ENCODE results near the gene TRPM3.

TRPM3 gene

DNA sequence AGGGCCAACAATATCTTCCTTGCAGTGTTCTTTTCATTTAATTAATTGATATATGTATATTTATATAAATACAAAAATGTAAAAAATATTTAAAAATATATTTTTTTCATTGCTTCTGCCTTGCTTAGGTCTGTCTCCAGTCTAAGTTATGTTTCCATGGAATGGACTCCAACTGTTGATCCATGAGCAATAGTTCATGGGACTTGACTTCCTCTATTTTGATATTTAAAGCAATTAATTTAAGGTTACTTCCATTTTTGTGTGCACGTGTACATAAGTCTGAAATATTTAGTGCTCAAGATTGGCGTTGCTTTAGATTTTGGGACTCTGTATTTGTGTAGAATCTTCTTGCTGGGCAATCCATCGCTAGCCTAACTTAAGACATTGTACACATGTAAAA lies 551.6 kb downstream of the TRPM3 start:
- no peak for DNase-seq

DNA sequence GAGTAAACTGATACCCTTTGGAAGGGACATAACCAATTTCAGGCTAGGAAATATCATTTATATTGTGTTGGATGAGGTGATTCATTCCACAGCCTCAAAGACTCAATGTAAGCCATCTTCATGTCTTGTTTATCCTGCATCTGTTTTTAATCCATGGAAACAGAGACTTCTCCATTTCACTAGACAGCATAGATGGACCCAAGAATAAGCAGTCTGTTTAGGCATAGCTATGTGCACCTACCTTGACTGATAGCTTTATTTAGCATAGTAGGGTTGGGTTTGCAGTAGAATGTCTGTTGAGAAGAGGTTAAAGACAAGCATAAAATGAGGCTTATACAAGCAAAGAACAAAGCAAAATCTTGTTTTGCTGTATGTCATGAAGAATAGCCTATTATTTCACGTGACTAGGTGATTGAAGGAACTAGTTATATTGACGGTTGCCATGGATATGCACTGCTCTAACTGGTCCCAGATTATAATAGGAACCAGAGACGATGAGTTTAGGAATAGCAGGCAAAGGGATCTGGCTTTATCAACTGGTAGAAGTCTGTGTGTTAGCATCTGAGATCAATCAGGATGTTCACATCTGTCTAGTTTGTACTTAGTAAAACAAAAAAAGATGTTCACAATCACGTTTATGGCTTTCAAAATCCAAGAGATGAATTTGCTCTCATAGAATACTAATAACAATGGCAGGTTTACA lies 552.2 kb downstream of the TRPM3 start:
- peak; percentile 39 for DNase-seq

DNA sequence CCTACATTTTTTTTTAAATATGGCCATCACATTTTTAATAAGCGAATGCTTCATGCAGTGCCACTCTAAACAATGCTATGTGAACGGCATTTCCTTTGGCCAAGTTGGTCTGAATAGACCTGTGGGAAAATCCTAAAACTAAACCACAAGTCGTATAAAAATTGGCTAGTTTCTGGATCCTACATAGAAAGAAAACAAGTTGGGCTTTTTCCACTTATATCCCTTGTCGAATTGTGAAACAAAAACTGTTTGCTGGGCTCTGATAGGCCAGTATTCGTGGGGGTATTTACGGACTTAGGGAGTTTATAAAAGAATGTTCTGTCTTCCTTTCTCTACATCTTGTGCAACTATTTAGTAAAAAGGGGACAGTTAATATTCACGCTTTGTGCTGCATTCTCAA lies 553.9 kb downstream of the TRPM3 start:
- peak; percentile 57 for DNase-seq

DNA sequence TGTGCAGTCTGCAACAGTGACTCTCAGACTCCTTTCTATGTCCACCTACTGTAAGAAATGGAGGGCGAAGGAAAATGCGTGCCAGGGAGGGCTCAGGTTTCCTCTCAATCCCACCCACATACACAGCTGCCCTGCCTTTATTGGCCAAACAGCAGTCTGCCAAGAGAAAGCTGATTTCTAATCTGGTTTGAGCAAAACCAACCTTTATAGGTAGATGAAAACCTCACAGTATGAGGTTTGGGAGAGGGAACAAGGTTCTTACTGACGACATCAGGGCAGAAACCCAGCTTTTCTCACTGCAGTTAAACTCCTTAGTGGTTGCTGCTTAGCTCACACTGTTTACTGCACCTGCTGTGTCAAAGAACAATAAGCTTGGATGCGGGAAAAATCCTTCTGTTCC lies 554.7 kb downstream of the TRPM3 start:
- DNase-seq = no peak

DNA sequence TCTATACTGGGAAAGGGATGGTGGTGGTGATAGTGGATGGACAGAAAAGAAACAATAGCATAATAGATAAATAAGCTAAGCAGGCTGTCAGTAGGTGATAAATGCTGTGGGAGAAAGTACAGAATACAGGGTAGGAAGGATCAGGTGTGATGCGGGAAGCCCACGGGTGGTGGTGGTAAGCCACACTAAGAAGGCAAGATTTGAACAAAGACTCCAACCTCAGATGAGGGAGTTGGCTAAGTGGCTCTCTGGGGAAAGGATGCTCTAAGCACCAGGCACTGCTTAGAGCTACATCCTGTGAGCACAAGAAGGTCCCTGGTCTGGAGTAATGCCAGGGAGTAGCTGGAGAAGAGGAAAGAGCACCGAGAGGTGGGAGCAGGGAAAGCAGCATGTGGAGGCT lies 555.4 kb downstream of the TRPM3 start:
- DNase-seq = no peak

DNA sequence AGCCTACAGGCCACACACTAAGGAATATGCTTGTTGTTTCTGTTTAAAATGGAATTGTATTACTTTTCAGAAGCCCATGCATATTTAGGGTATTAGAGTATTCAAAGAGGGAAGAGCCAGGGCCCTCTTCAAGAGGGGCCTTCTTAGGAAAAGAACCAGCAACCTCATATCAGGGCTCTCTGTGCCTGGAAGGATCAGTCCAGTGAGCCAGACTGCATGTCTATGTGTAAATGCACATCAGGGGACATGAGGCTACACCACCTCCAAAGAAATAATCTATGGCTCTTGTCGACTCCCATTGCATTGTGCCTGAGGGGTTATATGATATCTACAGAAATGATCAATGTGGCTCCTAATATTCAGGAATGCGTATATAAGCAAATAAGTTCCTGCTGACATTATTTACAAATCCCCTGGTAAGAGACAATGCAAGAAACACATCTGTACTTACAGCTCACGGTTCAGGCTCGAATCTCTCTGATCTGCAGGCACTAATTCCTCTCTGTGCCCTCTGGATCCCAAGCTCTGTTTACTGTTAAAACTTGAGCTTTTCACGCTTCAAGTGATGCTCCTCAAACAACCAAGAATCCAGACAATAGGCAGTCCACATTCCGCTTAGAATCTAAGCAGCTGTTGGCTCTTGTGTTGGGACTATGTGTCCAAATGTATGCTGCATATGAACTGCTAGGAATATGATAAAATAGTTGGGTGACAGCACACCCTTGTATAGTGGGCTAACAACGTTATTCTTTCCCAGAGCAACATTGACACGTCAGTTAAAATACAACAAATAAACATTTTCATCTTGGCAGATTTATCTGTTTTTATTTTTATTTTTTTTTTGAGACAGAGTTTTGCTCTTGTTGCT lies 556.7 kb downstream of the TRPM3 start:
- no peak for DNase-seq

DNA sequence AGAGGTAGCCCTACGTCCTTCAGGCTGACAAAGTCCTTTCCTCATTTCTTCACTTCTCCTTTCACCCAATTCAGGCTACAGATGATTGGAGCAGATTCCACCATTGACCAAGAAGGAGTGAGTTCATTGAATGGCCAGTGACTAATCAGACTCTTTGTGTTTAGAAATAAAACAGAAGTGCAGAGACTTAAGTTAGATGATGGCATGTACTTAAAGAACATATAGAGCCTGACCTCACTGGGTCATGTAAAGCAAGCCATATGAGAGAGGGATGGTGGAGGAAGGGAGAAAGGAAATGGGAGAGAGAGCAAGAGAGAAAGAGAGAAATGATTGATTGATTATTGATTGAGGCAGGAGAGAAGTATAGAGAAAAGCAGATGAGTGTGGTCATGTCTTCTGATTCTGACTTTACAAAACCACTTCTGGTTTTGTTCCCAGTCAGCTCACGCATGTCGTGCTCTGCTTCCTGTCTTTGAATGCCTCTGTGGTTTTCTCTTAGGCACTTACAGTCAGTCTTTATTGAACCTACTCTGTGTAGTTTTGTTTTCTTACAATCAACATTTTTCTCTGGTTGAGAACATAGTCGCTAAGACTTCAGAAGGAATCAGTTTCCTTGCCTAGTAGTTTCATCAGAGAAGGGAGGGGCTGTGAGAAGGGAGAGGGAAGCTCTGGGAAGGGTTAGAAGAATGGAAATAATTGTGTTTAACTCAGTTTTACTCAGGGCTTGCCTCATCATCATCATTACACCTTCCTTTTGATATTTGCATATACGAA lies 557.8 kb downstream of the TRPM3 start:
- DNase-seq = peak; percentile 83

DNA sequence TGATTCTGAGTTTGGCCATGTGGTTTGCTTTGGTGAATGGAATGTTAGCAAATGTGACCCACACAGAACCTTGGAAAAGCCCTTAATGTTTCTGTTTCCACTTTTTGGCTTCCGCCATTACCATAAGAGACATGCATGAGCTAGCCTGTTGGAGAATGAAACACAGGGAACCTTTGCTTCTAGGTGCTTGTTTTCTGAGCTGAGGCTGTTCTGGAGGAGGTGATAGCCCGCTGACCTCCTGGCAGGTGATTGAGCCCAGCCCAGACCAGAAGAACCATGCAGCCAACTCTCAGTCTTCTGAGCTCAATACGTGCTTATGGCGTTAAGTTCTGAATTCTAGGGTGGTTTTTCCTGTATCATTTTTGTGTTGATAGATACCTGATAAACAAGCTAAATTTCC lies 558.4 kb downstream of the TRPM3 start:
- no peak for DNase-seq

DNA sequence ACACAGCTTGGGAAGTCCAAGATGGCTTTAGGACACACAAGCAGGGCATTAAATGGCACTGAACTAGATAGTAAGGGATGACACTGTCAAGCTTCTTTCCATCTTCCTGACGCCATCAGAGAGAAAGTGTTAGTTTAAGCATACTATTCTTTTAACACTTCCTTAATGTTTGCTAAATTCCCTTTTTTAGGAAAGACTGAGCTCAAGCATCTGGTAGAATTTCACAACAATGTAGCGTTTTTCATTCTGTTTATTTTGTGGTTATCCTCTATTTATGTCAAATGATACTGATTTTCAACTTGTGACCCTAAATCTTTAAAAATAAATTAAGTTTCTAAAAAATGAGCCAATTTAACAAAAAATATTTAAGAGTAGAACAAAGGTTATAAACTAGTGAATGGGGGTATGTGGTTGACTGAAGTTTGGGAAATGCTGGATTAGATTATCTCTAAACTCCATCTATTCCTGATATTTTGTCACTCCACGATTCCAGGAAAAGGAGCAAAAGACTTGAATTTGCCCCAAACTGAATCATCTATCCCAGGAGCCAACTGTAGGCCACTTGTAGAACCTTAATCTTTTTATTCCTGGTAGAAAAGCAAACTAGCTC lies 559.5 kb downstream of the TRPM3 start:
- DNase-seq = peak; percentile 43

DNA sequence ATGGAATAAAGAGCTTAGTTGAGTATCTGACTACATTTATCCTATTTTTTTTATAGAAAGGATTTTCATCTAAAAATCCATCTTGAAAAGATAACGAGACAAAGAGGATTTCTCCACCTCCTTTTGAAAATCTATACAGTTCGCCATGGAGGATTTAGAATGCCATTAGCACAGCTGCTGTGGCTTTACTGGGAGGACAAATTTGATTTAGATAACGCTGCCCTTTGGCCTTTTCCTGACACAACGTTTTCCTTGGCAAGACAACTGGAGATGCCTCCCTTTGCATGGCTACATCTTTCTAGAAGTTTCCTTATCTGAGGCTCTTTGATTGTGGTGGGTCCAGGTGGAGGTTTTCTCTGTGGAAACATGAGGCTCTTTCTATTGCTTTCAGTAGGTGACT lies 560.3 kb downstream of the TRPM3 start:
- DNase-seq = no peak

DNA sequence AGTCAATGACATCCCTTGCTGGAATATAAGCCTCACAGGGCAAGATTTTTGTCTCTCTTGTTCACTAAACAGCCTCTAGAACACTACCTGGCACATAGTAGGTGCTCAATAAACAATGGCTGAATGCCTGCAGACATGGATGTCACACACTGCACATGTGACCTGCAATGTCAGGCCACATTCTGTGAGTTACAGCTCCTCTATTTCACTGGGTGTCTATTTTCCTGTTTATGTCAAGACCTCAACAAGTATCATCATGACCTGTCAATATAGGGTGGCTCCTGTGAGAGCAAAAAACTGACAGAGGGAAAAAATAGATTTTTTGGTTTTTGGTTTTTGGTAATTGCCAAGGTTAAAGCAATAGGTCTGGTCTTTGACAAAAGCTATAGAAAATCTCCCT lies 562.3 kb downstream of the TRPM3 start:
- no peak for DNase-seq

DNA sequence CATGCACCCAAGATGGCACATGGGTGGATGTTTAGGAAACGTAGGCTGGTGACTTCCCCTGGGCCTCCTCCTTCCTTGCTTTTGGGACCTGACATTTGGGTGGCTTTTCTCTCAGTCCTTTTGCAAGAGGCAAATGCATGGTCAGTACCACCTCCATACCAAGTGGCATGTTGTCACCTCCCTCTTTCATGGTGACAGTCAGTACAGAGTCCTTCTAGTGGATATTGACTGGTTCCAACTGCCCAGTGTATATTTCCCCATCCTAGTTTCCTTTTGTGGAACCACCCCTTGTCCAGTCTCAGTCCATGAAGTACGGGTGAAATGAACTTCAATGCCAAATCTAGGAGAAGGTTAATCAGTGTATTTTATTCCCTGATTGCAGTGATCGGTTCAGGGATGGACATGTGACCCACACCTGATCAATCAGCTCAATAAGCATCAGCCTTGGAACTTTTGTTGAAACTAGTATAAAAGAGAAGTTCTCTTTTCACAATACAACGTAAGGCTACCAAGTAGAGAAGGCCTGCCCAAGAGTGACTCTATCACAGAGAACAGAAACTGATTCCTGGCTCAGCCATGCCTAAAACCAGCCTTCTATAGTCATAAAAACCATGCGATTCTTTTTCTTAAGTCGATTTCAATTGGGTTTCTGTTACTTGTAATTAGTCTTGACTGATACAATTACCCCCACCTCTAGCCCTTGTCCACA lies 563.6 kb downstream of the TRPM3 start:
- DNase-seq = no peak

DNA sequence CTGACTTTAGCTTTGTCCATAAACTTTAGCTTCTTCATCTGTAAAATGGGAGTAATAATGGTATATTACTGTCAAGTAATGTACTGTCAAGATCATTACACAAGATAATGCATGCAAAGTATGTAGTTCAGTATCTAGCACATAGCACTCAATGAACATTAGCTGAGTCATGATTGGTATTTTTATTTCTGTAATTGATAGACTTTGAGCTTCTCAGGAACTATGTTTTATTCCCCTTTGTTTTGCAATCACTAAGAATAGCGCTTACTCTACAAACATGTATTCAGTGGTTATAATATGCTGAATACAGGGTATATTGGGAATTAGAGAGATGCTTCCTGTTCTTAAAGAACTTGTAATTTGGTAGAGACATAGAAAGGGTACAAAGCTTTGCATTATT lies 564.6 kb downstream of the TRPM3 start:
- peak; percentile 52 for DNase-seq

DNA sequence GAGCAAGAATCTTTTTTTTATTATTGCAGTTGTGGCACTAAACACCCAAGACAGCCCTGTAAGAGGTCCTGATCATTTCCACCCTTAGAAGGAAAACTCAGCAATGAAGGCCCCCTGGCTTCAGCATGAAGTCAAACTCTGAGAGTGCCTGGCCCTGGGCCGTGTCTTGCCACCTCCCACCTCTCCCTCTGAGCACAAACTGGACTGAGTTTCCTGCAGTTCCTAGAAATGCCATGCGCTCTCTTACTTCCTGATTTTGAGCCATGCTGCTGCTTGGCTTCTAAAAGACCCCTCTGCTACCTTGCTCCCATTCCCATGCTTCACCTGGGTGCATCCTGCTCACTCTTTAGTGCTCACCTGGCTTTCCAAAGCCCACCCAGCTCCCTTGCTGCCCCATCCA lies 566.5 kb downstream of the TRPM3 start:
- no peak for DNase-seq

DNA sequence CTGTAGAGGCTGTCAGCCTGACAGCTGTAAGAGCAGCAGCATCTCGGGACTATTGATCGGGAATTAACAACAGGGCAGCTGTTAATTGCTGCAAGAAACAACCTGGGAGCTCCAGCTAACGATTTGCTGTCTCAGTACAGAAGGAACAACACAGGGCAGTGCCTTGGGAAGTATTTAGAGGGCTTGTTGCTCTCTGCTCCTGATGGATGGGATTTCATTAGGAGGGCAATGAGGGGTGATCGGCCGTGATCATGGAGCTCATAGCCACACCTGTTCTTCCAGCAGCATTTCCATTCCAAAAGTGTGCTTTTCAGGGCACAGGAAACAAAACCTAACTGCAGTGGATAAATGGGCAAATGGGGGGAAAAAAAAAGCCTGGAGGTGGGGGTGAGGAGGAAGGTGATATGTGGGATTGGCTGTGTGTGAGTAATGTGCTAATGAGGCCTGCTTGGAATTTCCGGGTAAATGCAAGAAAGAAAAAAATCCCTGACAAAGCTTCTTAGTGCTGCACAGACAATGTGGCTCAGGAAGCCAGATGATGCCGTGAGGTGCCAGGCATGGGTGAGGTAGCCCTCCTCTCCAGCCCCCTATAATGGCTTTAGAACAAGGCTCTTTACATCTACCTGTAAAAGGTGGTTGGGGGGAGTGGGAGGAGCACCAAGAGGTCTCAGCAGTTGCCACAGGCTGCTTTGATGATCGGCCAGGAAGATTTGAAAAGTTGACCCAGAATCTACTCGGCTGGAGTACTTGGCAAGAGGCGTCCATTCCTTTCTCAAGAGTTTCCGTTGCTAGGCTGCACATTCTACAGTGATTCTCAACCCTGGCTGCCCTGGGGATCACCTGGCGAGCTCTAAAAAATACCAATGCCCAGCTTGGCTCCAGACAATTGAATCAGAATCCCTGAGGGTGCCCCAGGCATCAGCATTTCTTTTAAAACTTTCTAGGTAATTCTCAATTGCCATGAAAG lies 567.4 kb downstream of the TRPM3 start:
- peak; percentile 78 for DNase-seq

DNA sequence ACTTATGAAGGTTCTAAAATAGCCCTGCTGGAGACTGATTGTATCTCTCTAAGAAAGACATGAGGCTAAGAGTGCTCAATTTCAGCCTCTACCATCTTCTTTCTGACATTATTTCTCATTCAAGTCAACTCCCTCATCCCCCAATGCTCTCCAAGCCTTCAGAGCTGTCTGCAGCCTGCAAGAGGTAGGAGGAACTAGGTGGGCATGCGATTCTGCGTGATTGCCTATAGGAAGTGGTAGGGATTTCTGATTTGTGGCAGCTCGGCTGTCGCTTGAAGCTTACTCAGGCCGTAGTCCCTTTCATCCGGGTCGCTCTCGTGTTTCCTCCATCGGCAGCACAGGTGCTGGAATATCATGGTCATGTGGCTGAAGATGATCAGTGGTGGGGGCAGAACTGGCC lies 568.9 kb downstream of the TRPM3 start:
- DNase-seq = no peak

DNA sequence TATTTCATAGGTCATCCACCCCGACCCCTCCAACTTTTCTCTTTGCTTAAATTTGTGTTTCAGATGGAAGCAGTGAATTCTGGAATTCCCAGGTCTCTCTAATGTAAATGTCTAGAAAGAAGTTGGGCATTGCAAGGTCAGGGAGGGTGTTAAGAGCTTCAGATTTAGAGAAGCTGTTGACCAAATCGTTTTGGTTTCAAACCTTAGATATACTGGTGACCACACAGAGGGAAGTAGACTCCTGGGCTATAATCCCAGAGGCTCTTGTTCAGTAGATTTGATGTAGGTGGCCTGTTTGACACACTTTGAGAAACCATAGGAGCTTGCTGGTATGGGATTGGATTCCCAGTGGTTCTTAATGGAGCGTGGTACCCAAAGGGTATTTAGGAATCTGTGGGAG lies 569.6 kb downstream of the TRPM3 start:
- DNase-seq = no peak

DNA sequence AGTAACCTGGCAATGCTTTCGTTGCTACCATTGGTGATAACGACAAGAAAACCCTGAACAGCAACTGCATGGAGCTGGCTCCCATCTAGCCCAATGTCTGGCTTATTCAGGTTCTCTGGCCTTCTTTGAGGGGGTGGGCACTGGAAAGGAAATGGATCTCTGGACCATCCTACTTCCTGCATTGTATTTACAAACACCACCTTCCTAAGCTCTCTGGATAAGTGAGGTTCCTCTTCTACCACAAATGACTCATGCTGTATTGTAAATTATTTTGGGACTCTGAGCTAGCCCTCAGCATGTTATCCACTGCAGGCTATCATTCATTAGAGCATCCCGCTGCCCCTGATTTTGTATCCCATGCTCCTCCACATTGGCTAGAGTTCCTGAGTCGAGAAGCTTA lies 570.0 kb downstream of the TRPM3 start:
- no peak for DNase-seq

DNA sequence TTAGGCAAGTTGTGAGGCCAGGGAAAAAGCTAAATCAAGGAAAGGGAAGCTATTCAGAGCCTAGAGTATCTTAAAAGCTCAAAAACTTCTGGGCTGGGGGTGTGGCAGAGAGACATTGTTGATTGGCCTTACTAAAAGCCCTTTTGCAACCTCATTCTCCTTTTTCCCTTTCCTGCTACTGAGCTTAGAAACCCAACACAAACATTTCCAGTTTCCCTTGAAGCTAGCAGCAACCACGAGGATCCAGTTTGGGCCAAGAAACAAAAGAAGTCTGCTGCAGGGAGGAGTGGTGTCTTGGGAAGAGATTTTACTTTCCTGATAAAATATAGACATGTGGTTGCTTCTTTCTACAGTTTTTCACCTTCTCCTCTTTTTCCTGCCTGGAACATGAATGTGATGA lies 571.5 kb downstream of the TRPM3 start:
- DNase-seq = no peak

DNA sequence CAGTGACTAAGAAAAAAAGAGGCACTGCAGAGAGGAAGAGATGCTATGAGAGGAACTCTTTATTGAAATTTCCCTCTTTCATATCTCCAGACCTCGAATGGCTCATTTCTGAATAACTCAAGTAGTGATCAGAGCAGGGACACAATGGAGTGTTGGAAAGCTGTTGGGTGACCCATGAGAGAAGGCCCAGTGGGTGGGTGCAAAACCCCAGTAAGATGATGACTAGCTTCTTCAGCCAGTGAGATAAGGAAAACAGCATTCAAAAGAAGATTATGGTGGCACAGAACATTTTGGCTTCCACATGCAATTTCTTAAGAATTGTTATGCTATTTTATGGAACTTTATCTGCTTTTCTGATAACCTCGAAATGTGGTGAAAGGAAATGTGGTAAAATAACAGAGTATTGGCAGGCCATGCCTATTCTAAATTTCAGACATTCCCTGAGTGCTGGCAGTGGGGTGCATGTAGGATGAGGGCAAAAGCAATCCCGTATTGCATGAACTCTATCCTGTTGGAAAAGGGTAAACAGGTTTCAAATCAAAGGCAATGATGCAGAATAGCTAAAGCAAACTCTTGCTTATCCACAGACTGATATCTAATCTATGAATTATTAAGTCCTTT lies 579.0 kb downstream of the TRPM3 start:
- DNase-seq = no peak

DNA sequence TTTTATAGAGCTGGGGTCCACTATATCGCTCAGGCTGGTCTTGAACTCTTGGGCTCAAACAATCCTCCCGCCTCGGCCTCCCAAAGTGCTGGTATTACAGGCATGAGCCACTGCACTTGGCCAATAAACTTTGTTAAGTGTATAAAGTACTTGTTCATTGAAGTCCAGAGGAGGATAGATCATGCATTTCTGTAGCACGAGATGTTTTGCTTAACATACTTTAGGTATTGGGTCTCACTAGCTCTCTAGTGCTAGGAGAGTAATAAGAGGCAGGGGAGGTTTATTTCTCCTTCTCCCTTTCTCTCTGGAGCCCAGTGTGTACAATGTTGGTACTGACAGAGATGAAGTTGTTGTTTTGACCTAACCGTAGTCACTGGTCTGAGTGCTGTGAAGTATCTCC lies 581.4 kb downstream of the TRPM3 start:
- DNase-seq = no peak
